Mesodermal cell (in vitro differentiated cells): ENCODE measurements around the gene USF2. TPM values are rescaled to one million over a fixed set of nuclear protein-coding genes. Genes with fewer than 3 reads are reported as not detected.
A peak's percentile ranks its signal among the peaks of the same experiment; 100 is the strongest.
"Not testable (repeated sequence)": the region's sequence is repeated elsewhere in the genome, so short reads cannot be mapped to it uniquely, and the experiment has no call there.

ENCODE experiments used
- H3K27ac ChIP-seq: 2 replicates; pipeline ENCODE4 v1.7.0; 2013; ENCODE audit warnings: mild to moderate bottlenecking, low read depth, low read length, moderate library complexity; ENCODE audit not compliant: severe bottlenecking
- H3K36me3 ChIP-seq: 2 replicates; pipeline ENCODE4 v1.7.1; 2013; ENCODE audit warnings: mild to moderate bottlenecking, low read length, moderate library complexity; ENCODE audit not compliant: control insufficient read depth, insufficient read depth
- H3K4me1 ChIP-seq: one replicate; pipeline ENCODE4 v1.7.1; 2013; ENCODE audit warnings: mild to moderate bottlenecking, low read length; ENCODE audit not compliant: insufficient read depth, control insufficient read depth, poor library complexity, severe bottlenecking
- H3K4me3 ChIP-seq: 2 replicates; pipeline ENCODE4 v1.7.0; 2013; ENCODE audit warnings: low read length, control low read depth, mild to moderate bottlenecking; ENCODE audit not compliant: insufficient read depth, poor library complexity, severe bottlenecking; ENCODE audit errors: extremely low read depth
- H3K9me3 ChIP-seq: 2 replicates; pipeline ENCODE4 v1.7.1; 2013; ENCODE audit warnings: mild to moderate bottlenecking, low read length, moderate library complexity; ENCODE audit not compliant: control insufficient read depth
- WGBS, 2 experiments: methylation state at CpG; one replicate each; pipeline ENCODE4 v1.1.5; 2013; ENCODE audit warnings: missing lambda C conversion rate in 2 of 2; ENCODE audit not compliant: insufficient coverage in 2 of 2; 5-methylcytosine and 5-hydroxymethylcytosine counted together
- polyA plus RNA-seq, 2 experiments: library from polyadenylated mRNA; stranded (reverse); fragments of 50-300 nt; gene quantifications; one replicate each; pipeline ENCODE4 v1.2.3, GENCODE V29; 2013

Gene USF2, protein sequence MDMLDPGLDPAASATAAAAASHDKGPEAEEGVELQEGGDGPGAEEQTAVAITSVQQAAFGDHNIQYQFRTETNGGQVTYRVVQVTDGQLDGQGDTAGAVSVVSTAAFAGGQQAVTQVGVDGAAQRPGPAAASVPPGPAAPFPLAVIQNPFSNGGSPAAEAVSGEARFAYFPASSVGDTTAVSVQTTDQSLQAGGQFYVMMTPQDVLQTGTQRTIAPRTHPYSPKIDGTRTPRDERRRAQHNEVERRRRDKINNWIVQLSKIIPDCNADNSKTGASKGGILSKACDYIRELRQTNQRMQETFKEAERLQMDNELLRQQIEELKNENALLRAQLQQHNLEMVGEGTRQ
- polyA plus RNA-seq (2013, experiment 1 of 2): 108 TPM
- polyA plus RNA-seq (2013, experiment 2 of 2): 98.7 TPM

GRCh38 chr19:35268536-35269437 lies at the start of gene USF2:
Gene USF2 (plus strand): TSS chr19:35268962. CDS start chr19:35269102, 140 bp downstream.
- 0 to 1% methylated on average over 29 to 52 of the region's 126 CpGs for WGBS, 2 experiments
- peak within 1 kb of the TSS; percentile 78 for H3K27ac ChIP-seq
- H3K4me1 ChIP-seq: peaks cover 5% of the 10 kb centered on the region
- H3K9me3 ChIP-seq: no peaks in the 10 kb centered on the region
- peaks cover 50% of the 10 kb centered on the region for H3K36me3 ChIP-seq
- H3K4me3 ChIP-seq: peak within 1 kb of the TSS; percentile 77

DNA sequence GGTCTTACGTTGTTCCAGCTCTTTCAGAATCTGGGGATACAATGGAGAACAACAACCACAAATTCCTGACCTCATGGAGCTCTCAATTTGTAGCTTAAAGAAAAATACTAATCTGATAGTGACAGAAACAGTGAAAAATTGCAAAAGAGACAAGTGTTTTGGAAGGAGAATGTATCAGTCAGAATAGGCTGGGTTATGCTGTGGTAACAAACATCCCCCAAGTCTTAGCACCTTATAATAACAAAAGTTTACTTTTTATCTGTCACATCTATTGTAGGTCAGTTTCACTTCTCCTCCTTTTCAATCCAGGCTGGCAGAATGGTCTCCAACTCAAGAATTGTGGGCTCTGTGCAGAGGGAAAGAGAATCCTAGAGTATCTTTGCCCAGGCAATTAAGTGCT lies 49.8 kb upstream of the USF2 start:
- Histone ChIP-seq H3K36me3 (no peaks in the 10 kb centered on the region), H3K9me3 (peaks cover 14% of the 10 kb centered on the region), H3K4me3 (no peak overlapping the region), H3K4me1 (no peaks in the 10 kb centered on the region), H3K27ac (no peak overlapping the region)
- WGBS, 2 experiments: 100% methylated on average over 1 of the region's 1 CpG; no CpG with 5 or more reads in 1 of the 2 experiments

GRCh38 chr19:35220315-35220921 lies 48.3 kb upstream of the USF2 start:
- H3K9me3 ChIP-seq: peaks cover 14% of the 10 kb centered on the region
- no peaks in the 10 kb centered on the region for H3K4me1 ChIP-seq
- no peaks in the 10 kb centered on the region for H3K36me3 ChIP-seq
- H3K4me3 ChIP-seq: no peak overlapping the region
- WGBS, 2 experiments: 50 to 67% methylated on average over 2 of the region's 3 CpGs
- no peak overlapping the region for H3K27ac ChIP-seq

- H3K4me1 ChIP-seq, H3K36me3 ChIP-seq, H3K27ac ChIP-seq, H3K4me3 ChIP-seq: not testable (repeated sequence)
- H3K9me3 ChIP-seq: peaks cover 14% of the 10 kb centered on the region
- 97% methylated on average over 2 to 3 of the region's 4 CpGs for WGBS, 2 experiments
Measured at GRCh38 chr19:35220973-35221590, 47.7 kb upstream of the USF2 start.

- Histone ChIP-seq H3K27ac (no peak overlapping the region), H3K4me1 (no peaks in the 10 kb centered on the region), H3K36me3 (no peaks in the 10 kb centered on the region), H3K4me3 (no peak overlapping the region), H3K9me3 (peaks cover 14% of the 10 kb centered on the region)
- 79 to 90% methylated on average over 7 of the region's 7 CpGs for WGBS, 2 experiments
Measured at GRCh38 chr19:35222373-35223015, 46.3 kb upstream of the USF2 start.

DNA sequence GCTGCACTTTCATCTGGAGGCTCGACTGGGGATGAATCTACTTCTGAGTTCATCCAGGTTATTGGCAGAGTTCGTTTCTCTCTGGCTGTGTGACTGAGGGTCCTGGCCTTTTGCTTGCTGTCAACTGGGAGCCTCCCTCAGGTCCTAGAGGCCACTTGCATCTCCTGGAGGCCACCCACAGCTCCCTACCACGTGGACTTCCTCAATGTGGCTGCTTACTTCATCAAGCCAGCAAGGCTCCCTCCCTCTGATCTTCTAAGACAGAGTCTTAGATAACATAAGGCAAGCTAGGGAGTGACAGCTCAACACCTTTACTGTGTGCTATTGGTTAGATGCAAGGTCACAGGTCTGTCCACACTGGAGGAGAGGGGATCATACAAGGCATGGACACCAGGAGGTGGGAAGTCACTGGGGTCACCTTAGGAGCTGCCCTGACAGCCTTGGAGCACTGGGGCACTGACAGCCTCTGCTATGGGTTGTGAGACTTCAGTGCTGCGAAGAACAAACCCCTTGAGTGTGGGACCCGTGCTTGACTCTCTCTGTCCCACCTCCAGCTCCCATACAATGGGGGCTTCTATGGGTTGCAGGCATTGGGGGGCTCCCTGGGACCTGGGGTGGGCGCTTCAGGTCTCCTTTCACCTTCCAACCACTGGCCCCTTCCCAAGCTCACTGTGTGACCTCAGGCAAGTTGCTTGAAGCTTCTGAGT lies 45.5 kb upstream of the USF2 start:
- H3K9me3 ChIP-seq: peaks cover 14% of the 10 kb centered on the region
- WGBS, 2 experiments: 65 to 94% methylated on average over 2 to 5 of the region's 6 CpGs
- no peaks in the 10 kb centered on the region for H3K36me3 ChIP-seq
- H3K4me3 ChIP-seq: no peak overlapping the region
- no peaks in the 10 kb centered on the region for H3K4me1 ChIP-seq
- no peak overlapping the region for H3K27ac ChIP-seq

- H3K27ac ChIP-seq: no peak overlapping the region
- 73 to 93% methylated on average over 2 of the region's 4 CpGs for WGBS, 2 experiments
- peaks cover 14% of the 10 kb centered on the region for H3K9me3 ChIP-seq
- H3K4me3 ChIP-seq: no peak overlapping the region
- no peaks in the 10 kb centered on the region for H3K4me1 ChIP-seq
- no peaks in the 10 kb centered on the region for H3K36me3 ChIP-seq
Measured at GRCh38 chr19:35223862-35224505, 44.8 kb upstream of the USF2 start.

GRCh38 chr19:35224681-35225571 lies 43.8 kb upstream of the USF2 start:
- Histone ChIP-seq H3K27ac (no peak overlapping the region), H3K4me3 (no peak overlapping the region), H3K9me3 (peaks cover 5% of the 10 kb centered on the region), H3K4me1 (no peaks in the 10 kb centered on the region), H3K36me3 (no peaks in the 10 kb centered on the region)
- WGBS, 2 experiments: 84% methylated on average over 27 to 36 of the region's 41 CpGs

- 92 to 96% methylated on average over 5 to 6 of the region's 6 CpGs for WGBS, 2 experiments
- H3K4me1 ChIP-seq: no peaks in the 10 kb centered on the region
- peaks cover 4% of the 10 kb centered on the region for H3K9me3 ChIP-seq
- no peak overlapping the region for H3K27ac ChIP-seq
- no peaks in the 10 kb centered on the region for H3K36me3 ChIP-seq
- H3K4me3 ChIP-seq: no peak overlapping the region
Measured at GRCh38 chr19:35225951-35226350, 42.8 kb upstream of the USF2 start.
